Stimulated activated CD4-positive, alpha-beta T cell treated with anti-CD3 and anti-CD28 coated beads, Interleukin-4, amount 100 ng/mL, for 24 hours (primary cell): ENCODE measurements around the gene SEC14L1.

Experiments
- DNase-seq: peaks from one replicate; pipeline ENCODE4 v3.0.0-alpha.2; 2020

Gene SEC14L1

GRCh38 chr17:77197115-77197514, 56.3 kb downstream of the SEC14L1 start:
- no peak for DNase-seq

GRCh38 chr17:77200711-77201110, 59.9 kb downstream of the SEC14L1 start:
- no peak for DNase-seq

GRCh38 chr17:77203436-77203835, 62.7 kb downstream of the SEC14L1 start:
- no peak for DNase-seq

- DNase-seq, result no peak
Observed at GRCh38 chr17:77203846-77204245, 63.1 kb downstream of the SEC14L1 start.

- no peak for DNase-seq
Observed at GRCh38 chr17:77204536-77204935, 63.8 kb downstream of the SEC14L1 start.

- no peak for DNase-seq
Observed at GRCh38 chr17:77205396-77206125, 64.8 kb downstream of the SEC14L1 start.

- no peak for DNase-seq
Observed at GRCh38 chr17:77206158-77206956, 65.6 kb downstream of the SEC14L1 start.

- no peak for DNase-seq
Observed at GRCh38 chr17:77207689-77208216, 67.0 kb downstream of the SEC14L1 start.

GRCh38 chr17:77208217-77208808, 67.5 kb downstream of the SEC14L1 start:
- no peak for DNase-seq

GRCh38 chr17:77208856-77209255, 68.1 kb downstream of the SEC14L1 start:
- no peak for DNase-seq

- DNase-seq, result no peak
Observed at GRCh38 chr17:77209330-77209748, 68.6 kb downstream of the SEC14L1 start.

GRCh38 chr17:77210331-77210730, 69.6 kb downstream of the SEC14L1 start:
- DNase-seq, result no peak

- DNase-seq, result no peak
Observed at GRCh38 chr17:77210946-77211541, 70.3 kb downstream of the SEC14L1 start.

GRCh38 chr17:77211681-77212080, 70.9 kb downstream of the SEC14L1 start:
- DNase-seq, result no peak

GRCh38 chr17:77212081-77212832, 71.5 kb downstream of the SEC14L1 start:
- DNase-seq, result no peak

GRCh38 chr17:77212833-77213777, 72.3 kb downstream of the SEC14L1 start:
- DNase-seq, result no peak

GRCh38 chr17:77213778-77214132, 73.0 kb downstream of the SEC14L1 start:
- DNase-seq, result no peak

- no peak for DNase-seq
Observed at GRCh38 chr17:77214328-77214727, 73.6 kb downstream of the SEC14L1 start.

- no peak for DNase-seq
Observed at GRCh38 chr17:77214743-77215142, 74.0 kb downstream of the SEC14L1 start.

GRCh38 chr17:77215281-77215680, 74.5 kb downstream of the SEC14L1 start:
- no peak for DNase-seq

GRCh38 chr17:77216486-77216885, 75.7 kb downstream of the SEC14L1 start:
- DNase-seq, result no peak
